GM19193 (cell line): ENCODE results near the gene HS3ST3B1.

Experiments
- POLR2A ChIP-seq: IDR thresholded peaks from 4 replicates; pipeline ENCODE4 v1.6.1; 2011; ENCODE audit not compliant: insufficient read depth, insufficient read length; ENCODE audit errors: extremely low read depth

The HS3ST3B1 gene

DNA sequence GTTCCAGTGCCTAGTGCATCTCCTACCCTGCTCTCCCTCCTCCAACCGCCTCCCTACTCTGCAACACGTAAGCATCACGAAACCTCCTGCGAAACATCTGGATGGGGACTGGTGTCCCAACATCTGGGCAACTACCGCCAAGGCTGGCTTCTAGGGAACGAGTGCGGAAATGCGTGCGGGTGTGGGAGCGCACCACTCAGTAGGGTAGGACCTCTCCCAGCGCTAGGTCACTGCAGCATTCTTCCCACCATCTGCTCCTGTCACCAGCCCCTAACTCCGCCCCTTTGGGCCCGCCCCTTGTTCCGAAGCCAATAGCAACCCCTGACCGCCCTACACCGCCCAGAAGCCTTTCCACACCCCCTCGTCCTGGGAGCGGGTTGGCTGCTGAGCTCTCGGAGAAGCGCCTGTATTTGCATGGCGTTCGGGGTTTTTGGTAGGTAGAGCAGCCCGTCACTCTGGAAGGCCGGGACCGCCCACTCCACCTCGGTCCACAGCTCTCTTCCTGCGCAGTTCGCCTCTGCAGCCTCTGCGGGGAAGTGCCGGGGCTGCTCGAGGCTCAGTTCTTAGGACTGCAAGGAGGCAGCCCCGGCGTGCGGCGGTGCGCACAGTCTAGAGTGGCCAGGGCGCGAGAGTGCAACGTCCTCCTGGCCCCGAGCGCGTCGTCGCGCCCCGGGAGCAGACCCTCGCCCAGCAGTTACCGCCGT is at the start of gene HS3ST3B1:
TSS of gene HS3ST3B1 (plus strand) at position 507 of the 704 bp plus-strand sequence. CDS start 438 bp downstream, outside the sequence.
- TF ChIP-seq POLR2A: peak; percentile 89

DNA sequence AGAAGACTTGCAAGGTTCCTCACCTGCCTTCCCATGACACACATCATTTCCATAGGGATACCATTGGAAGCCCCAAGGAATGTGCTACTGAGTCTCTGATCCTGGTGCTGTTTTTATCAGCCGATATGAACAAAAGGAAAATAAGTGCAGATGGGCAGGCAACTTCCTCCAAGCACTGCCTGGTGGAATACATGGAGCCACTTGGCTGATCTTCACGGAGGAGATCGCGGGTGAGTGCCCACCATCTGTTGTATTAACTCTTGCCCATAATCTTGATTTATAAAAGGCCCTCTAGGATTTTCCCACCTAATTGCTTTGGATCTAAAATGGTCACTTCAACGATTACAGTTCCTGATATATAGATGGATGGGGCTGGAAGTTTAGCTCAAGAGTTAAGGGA is 39.5 kb upstream of the HS3ST3B1 start:
- no peak for TF ChIP-seq POLR2A

DNA sequence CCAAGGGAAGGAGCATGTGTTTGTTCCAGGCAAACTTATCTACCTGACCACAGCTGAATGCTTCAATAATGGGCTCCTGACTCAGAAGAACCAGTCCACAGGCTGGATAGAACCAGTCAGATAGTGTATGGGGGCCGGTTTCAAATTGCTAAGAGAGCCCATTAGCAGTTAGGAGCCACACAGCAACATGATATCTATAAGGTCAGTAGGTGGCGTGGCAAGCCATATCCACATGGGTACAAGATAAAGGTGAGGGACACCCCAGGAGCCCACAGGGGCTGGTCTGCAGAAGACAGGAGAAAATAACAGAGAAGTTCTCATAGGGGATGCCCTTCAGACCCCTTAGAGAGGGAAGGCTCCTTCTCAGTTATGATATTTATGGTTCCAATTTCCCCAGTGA is 32.6 kb upstream of the HS3ST3B1 start:
- TF ChIP-seq POLR2A: no peak

GRCh38 chr17:14269473-14269872 is 31.4 kb upstream of the HS3ST3B1 start:
- TF ChIP-seq POLR2A: no peak

DNA sequence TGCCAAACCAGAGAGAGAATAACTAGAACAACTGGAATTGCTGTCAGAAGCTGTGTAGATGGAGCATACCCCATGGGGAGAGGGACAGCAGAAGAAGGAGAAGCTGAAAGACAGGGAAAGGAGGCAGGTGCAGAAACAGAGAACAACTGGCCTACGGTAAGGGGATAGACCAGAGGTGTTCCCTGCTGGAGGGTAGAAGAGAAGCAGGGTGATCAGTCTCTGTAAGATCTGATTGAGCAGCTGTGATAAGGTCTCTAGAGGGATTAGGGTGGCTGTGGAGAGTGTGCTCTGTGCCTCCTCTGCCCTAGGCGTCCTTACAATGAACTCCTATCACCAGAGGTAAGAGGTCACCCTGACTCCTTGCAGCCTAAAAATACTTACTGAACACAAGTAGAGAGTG is 30.4 kb upstream of the HS3ST3B1 start:
- no peak for TF ChIP-seq POLR2A

DNA sequence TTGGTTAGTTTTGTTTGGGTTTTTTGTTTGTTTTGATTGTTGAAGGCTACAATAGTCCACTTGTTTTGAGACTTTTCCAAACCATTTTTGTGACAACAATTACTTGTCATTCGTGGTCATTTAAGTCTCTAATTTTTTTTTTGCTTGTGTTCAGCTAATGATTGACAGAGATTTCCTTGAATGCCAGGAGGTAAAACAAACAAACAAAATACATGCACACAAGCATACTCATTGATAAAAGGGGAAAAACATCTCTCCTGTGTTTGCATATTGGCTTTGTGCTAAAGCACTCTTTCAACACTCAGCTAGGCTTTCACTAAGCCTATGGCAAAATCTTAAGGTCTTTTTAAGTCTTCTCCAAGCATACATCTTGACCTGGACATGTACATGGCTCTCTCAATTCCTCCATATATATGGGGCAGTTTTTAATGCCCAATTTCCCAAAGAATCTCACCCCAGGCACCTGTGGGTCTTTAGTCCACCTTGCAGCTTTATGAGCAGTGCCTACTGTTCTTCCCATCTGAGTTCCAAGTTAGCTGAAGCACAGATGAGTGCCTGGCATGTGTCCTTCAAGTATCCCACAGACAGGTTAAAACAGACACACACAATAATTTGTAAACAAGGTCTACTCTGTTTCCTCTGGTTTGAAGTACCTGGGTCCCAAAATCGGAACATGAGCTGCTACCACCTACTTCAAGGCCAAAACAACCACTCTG is 24.2 kb upstream of the HS3ST3B1 start:
- no peak for TF ChIP-seq POLR2A

GRCh38 chr17:14281530-14281929 is 19.4 kb upstream of the HS3ST3B1 start:
- TF ChIP-seq POLR2A: no peak

DNA sequence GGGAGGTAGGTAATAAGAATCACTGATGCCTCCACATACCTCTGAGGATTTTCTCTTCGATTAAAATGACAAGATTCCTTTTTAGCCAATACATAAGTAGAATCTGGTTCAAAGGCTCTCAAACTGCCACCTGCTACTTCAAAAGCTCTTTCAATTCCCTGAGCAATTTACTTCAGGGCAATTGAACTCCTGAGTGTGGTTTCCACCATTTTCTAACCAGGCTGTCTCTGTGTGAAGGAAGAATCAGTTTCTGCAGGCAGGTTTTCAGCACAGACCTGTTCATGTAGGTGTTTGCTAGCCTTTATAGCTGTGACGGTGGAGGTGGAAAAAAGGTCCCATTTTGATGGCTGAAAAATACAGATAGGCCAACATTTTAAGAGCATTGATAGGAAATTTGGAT is 18.2 kb upstream of the HS3ST3B1 start:
- TF ChIP-seq POLR2A: no peak

DNA sequence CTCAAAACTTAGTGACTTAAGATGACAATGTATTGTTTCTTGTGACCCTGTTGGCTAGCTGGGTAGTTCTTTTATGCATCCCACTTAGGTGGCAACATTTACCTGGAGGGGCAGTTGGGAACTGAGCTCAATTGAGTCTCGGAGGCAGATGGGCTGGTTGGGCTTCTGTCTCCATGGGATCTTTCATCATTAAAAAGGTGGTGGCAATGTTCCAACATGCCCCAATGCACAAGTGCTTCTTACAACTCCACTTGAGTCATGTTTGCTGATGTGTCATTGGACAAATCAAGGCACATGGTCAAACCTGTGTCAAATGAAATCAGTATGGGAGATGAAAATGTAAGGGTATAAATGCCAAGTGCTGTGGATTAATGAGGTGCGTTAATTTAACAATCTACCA is 11.7 kb upstream of the HS3ST3B1 start:
- TF ChIP-seq POLR2A: no peak

DNA sequence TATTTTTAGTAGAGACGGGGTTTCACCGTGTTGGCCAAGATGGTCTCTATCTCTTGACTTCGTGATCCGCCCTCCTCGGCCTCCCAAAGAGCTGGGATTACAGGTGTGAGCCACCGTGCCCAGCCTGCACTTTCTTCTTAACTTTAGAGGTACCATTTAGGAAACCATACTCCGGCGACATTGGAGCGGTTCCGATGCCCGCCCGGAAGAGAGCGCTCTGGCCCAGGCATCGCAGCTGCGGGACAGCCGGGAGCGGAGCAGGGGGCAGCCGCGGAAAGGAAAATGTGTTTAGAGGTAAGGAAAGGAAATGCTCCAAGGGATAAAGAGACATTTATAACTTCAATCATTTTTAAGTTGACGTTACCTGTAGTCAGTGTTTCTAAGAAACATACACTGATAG is 6.0 kb upstream of the HS3ST3B1 start:
- TF ChIP-seq POLR2A: no peak

GRCh38 chr17:14295676-14296075 is 5.2 kb upstream of the HS3ST3B1 start:
- no peak for TF ChIP-seq POLR2A

DNA sequence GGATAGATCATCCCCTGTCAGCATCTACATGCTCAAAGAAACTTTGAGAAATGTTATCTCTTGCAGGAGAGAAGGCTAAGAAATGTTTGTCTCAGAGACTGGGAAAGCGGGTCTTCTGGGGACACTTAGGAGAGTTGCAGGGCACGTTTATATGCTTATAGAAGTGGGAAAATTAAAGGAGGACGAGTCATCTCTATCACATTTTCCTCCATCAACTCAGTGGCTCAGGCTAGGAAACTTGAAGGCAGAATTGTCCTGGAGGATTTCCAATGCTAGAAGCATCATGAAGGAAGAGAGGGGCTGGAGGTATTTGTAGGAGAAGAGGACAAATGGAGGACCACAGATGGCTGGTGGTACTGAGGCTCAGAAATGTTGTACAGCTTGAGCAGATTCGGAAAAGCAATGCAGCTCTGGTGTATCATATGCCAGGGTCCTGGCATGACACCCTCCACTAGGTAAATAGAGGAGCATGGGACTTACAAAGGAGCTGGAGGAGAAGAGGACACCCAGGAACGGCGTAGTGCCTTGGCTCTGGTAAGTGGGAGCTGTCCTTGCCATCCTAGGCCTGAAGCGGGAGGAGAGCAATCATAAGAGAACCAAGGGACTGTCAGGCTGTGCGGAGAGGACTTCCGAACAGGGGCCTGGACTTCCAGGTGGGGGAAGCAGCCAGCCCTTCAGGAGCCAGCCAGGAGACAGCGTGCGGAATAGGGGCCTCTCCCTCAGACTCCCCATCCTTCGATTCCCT is 4.5 kb upstream of the HS3ST3B1 start:
- no peak for TF ChIP-seq POLR2A

GRCh38 chr17:14297161-14297851 is 3.6 kb upstream of the HS3ST3B1 start:
- TF ChIP-seq POLR2A: no peak

GRCh38 chr17:14298221-14298946 is 2.5 kb upstream of the HS3ST3B1 start:
- no peak for TF ChIP-seq POLR2A
